CD1c-positive myeloid dendritic cell (primary cell): ENCODE measurements around the gene MACROD2.

Experiments used
- DNase-seq: peaks from one replicate; pipeline ENCODE4 v3.0.0-alpha.2; 2016; ENCODE audit errors: extremely low spot score

The MACROD2 gene

GRCh38 chr20:15440049-15440820 is 1444.9 kb downstream of the MACROD2 start:
- DNase-seq = no peak

GRCh38 chr20:15445056-15445840 is 1449.9 kb downstream of the MACROD2 start:
- DNase-seq = no peak

- no peak for DNase-seq
These were observed 1451.1 kb downstream of the MACROD2 start for GRCh38 chr20:15446373-15446772.

GRCh38 chr20:15447549-15447948 is 1452.2 kb downstream of the MACROD2 start:
- DNase-seq = no peak

- DNase-seq = no peak
These were observed 1453.7 kb downstream of the MACROD2 start for GRCh38 chr20:15449061-15449460.

GRCh38 chr20:15451241-15451640 is 1455.9 kb downstream of the MACROD2 start:
- DNase-seq = no peak

- no peak for DNase-seq
These were observed 1460.0 kb downstream of the MACROD2 start for GRCh38 chr20:15455279-15455678.

- no peak for DNase-seq
These were observed 1466.6 kb downstream of the MACROD2 start for GRCh38 chr20:15461938-15462337.

GRCh38 chr20:15475483-15475882 is 1480.2 kb downstream of the MACROD2 start:
- peak; percentile 5 for DNase-seq

- no peak for DNase-seq
These were observed 1480.9 kb downstream of the MACROD2 start for GRCh38 chr20:15476186-15476585.

- DNase-seq = no peak
These were observed 1481.5 kb downstream of the MACROD2 start for GRCh38 chr20:15476781-15477180.

- DNase-seq = no peak
These were observed 1487.2 kb downstream of the MACROD2 start for GRCh38 chr20:15482525-15482924.

- no peak for DNase-seq
These were observed 1490.2 kb downstream of the MACROD2 start for GRCh38 chr20:15485519-15485918.

- DNase-seq = no peak
These were observed 1491.7 kb downstream of the MACROD2 start for GRCh38 chr20:15487030-15487429.

- no peak for DNase-seq
These were observed 1492.4 kb downstream of the MACROD2 start for GRCh38 chr20:15487682-15488081.

GRCh38 chr20:15491575-15491974 is 1496.3 kb downstream of the MACROD2 start:
- no peak for DNase-seq

- DNase-seq = no peak
These were observed 1499.5 kb downstream of the MACROD2 start for GRCh38 chr20:15494851-15495250.

GRCh38 chr20:15496501-15497039 is 1501.3 kb downstream of the MACROD2 start:
- DNase-seq = no peak

GRCh38 chr20:15498926-15499325 is 1503.6 kb downstream of the MACROD2 start:
- no peak for DNase-seq

- no peak for DNase-seq
These were observed 1511.0 kb downstream of the MACROD2 start for GRCh38 chr20:15506311-15506710.

- DNase-seq = no peak
These were observed 1511.8 kb downstream of the MACROD2 start for GRCh38 chr20:15507151-15507550.

- no peak for DNase-seq
These were observed 1516.2 kb downstream of the MACROD2 start for GRCh38 chr20:15511551-15511950.

GRCh38 chr20:15512916-15513315 is 1517.6 kb downstream of the MACROD2 start:
- no peak for DNase-seq
